GM12875 (cell line): Measurements from ENCODE around the gene PLEKHA3.

Experiments
- H3K4me3 ChIP-seq: one replicate; pipeline ENCODE4 v1.5.1; 2011; ENCODE audit warnings: low read depth, low read length, control low read depth
- CTCF ChIP-seq: IDR thresholded peaks from 2 replicates; pipeline ENCODE4 v1.5.1; 2011; ENCODE audit warnings: low read depth, mild to moderate bottlenecking, control low read depth, inconsistent platforms, low read length, moderate library complexity, borderline replicate concordance; ENCODE audit not compliant: insufficient read depth

PLEKHA3 gene

GRCh38 chr2:178530625-178531142 lies 50.4 kb downstream of the PLEKHA3 start:
- no peak overlapping the region for H3K4me3 ChIP-seq
- no peak for TF ChIP-seq CTCF

DNA sequence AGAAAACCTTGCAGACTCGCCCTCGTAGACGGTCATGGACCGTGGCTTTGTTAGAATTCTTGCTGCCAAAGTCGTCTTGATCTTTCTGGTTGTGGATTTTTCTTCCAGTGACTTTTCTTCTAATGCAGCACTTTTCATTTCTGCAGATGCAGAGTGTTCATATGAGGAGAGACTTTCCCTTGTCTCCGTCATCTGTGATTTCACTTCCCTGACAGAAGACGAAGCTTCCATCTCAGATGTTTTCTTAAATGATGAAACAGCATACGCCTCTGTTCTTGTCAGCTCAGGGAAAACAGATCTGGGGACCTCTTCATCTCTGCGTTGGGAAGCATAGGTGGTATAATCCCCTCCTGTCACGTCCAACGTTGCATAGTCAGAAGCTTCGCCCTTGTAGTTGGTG lies 50.9 kb downstream of the PLEKHA3 start:
- no peak overlapping the region for H3K4me3 ChIP-seq
- no peak for TF ChIP-seq CTCF

GRCh38 chr2:178536037-178536436 lies 55.8 kb downstream of the PLEKHA3 start:
- no peak for TF ChIP-seq CTCF
- no peak overlapping the region for H3K4me3 ChIP-seq

DNA sequence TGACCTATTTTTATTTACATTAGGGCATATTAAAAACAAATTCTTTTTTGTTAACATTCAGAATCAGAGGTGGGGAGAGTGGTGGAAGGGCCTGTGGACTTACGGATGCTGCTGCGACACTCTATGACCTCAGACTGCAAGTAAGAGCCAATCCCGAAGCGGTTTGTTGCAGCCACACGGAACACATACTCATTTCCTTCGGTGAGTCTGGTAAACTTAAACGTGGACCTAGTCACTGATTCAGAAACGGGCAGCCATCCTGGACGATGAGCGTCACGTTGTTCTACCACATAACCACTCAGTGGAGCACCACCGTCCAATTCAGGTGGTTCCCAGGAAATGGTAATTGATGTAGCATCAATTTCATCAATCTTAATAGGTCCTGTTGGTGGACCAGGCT lies 61.9 kb downstream of the PLEKHA3 start:
- H3K4me3 ChIP-seq: no peak overlapping the region
- no peak for TF ChIP-seq CTCF

DNA sequence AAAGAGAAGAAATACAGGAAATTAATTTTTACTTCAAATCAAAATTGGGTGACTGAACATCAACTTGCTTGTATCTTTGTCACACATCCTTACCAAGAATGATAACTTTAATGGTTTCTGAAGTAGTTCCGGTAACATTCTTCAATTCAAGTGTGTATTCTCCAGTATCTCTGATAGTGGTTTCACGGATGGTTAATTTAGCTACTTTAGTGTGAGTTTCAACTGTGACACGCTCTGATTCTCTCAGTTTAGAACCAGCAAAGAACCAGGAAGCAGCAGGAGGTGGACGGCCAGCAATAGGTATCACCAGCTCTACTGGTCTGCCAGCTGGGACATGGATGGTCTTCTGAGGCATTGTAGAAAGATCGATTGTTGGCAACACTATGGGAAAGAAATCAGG lies 62.3 kb downstream of the PLEKHA3 start:
- no peak for TF ChIP-seq CTCF
- H3K4me3 ChIP-seq: no peak overlapping the region

DNA sequence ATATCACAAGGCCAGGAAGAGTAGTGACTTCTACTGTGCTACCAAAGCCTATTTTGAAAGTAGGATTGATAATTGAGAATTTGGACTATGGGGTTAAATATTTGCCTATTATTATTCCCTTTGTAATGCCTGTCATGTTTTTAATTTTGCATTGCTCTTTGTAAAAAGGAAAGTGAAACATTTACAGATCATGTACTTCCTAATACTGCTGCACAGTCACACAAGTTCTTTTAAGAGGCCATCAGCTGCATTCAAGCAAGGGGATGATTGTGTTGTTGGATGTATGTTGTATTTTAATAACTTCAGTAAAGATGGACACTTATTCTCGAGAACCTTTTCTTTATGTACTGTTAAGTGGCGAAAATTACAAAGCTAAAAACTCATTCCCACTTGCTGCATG lies 70.1 kb downstream of the PLEKHA3 start:
- TF ChIP-seq CTCF: no peak
- H3K4me3 ChIP-seq: no peak overlapping the region

- H3K4me3 ChIP-seq: no peak overlapping the region
- TF ChIP-seq CTCF: no peak
These were observed 72.8 kb downstream of the PLEKHA3 start for GRCh38 chr2:178553047-178553446.
